Neuron (in vitro differentiated cells): ENCODE results near the gene UNC5B.

ENCODE experiments used
- H2AFZ ChIP-seq: one replicate; pipeline ENCODE4 v1.6.1; 2013; ENCODE audit warnings: low read depth, mild to moderate bottlenecking, inconsistent platforms, low read length, moderate library complexity
- H3K27me3 ChIP-seq: one replicate; pipeline ENCODE4 v1.6.1; 2013; ENCODE audit warnings: low read length; ENCODE audit not compliant: insufficient read depth
- H3K36me3 ChIP-seq: one replicate; pipeline ENCODE4 v1.6.1; 2013; ENCODE audit warnings: low read length; ENCODE audit not compliant: insufficient read depth
- H3K4me1 ChIP-seq: one replicate; pipeline ENCODE4 v1.6.1; 2013; ENCODE audit warnings: low read length; ENCODE audit not compliant: insufficient read depth
- H3K4me3 ChIP-seq: 2 replicates; pipeline ENCODE4 v1.5.1; 2013; ENCODE audit warnings: mild to moderate bottlenecking, low read length, moderate library complexity
- H3K9me3 ChIP-seq: one replicate; pipeline ENCODE4 v1.6.1; 2013; ENCODE audit warnings: low read length

The UNC5B gene

GRCh38 chr10:71300555-71301370 is 88.4 kb downstream of the UNC5B start:
- no peaks in the 10 kb centered on the region for H3K9me3 ChIP-seq
- no peak overlapping the region for H2AFZ ChIP-seq
- no peaks in the 10 kb centered on the region for H3K36me3 ChIP-seq

GRCh38 chr10:71301371-71301916 is 89.1 kb downstream of the UNC5B start:
- Histone ChIP-seq H3K36me3 (no peaks in the 10 kb centered on the region), H3K4me3 (no peak overlapping the region), H2AFZ (no peak overlapping the region), H3K4me1 (no peaks in the 10 kb centered on the region), H3K9me3 (no peaks in the 10 kb centered on the region), H3K27me3 (peaks cover 8% of the 10 kb centered on the region)

More at GRCh38 chr10:71300555-71301370, 88.4 kb downstream of the UNC5B start:
- peaks cover 13% of the 10 kb centered on the region for H3K27me3 ChIP-seq
- H3K4me3 ChIP-seq, result no peak overlapping the region
- no peaks in the 10 kb centered on the region for H3K4me1 ChIP-seq

- H3K4me3 ChIP-seq, result no peak overlapping the region
- H3K36me3 ChIP-seq, result no peaks in the 10 kb centered on the region
- no peak overlapping the region for H2AFZ ChIP-seq
- peaks cover 7% of the 10 kb centered on the region for H3K27me3 ChIP-seq
- H3K4me1 ChIP-seq, result no peaks in the 10 kb centered on the region
- H3K9me3 ChIP-seq, result no peaks in the 10 kb centered on the region
Measured at GRCh38 chr10:71302451-71302850, 90.1 kb downstream of the UNC5B start.

- H3K9me3 ChIP-seq, result no peaks in the 10 kb centered on the region
- H3K4me3 ChIP-seq, result no peak overlapping the region
- H2AFZ ChIP-seq, result no peak overlapping the region
- no peaks in the 10 kb centered on the region for H3K36me3 ChIP-seq
- no peaks in the 10 kb centered on the region for H3K4me1 ChIP-seq
- H3K27me3 ChIP-seq, result peaks cover 7% of the 10 kb centered on the region
Measured at GRCh38 chr10:71302874-71303568, 90.7 kb downstream of the UNC5B start.

GRCh38 chr10:71303569-71303907 is 91.2 kb downstream of the UNC5B start:
- Histone ChIP-seq H3K4me3 (no peak overlapping the region), H3K36me3 (no peaks in the 10 kb centered on the region), H2AFZ (no peak overlapping the region), H3K27me3 (peaks cover 7% of the 10 kb centered on the region), H3K4me1 (no peaks in the 10 kb centered on the region), H3K9me3 (no peaks in the 10 kb centered on the region)

- Histone ChIP-seq H3K4me1 (no peaks in the 10 kb centered on the region), H2AFZ (no peak overlapping the region), H3K4me3 (no peak overlapping the region), H3K36me3 (no peaks in the 10 kb centered on the region), H3K9me3 (no peaks in the 10 kb centered on the region), H3K27me3 (peaks cover 3% of the 10 kb centered on the region)
Measured at GRCh38 chr10:71304914-71305313, 92.5 kb downstream of the UNC5B start.

GRCh38 chr10:71306979-71307378 is 94.6 kb downstream of the UNC5B start:
- no peak overlapping the region for H3K4me3 ChIP-seq
- no peaks in the 10 kb centered on the region for H3K36me3 ChIP-seq
- H2AFZ ChIP-seq, result no peak overlapping the region
- H3K9me3 ChIP-seq, result no peaks in the 10 kb centered on the region
- H3K4me1 ChIP-seq, result no peaks in the 10 kb centered on the region
- peaks cover 2% of the 10 kb centered on the region for H3K27me3 ChIP-seq

- Histone ChIP-seq H3K4me1 (no peaks in the 10 kb centered on the region), H3K9me3 (no peaks in the 10 kb centered on the region), H3K4me3 (no peak overlapping the region), H3K36me3 (no peaks in the 10 kb centered on the region), H2AFZ (no peak overlapping the region), H3K27me3 (peaks cover 2% of the 10 kb centered on the region)
Measured at GRCh38 chr10:71307469-71308085, 95.2 kb downstream of the UNC5B start.

- H3K36me3 ChIP-seq, result no peaks in the 10 kb centered on the region
- H3K9me3 ChIP-seq, result no peaks in the 10 kb centered on the region
Measured at GRCh38 chr10:71308244-71308643, 95.9 kb downstream of the UNC5B start.

GRCh38 chr10:71308985-71309384 is 96.6 kb downstream of the UNC5B start:
- H2AFZ ChIP-seq, result no peak overlapping the region
- no peaks in the 10 kb centered on the region for H3K9me3 ChIP-seq
- peaks cover 2% of the 10 kb centered on the region for H3K27me3 ChIP-seq
- H3K4me3 ChIP-seq, result no peak overlapping the region
- no peaks in the 10 kb centered on the region for H3K36me3 ChIP-seq
- no peaks in the 10 kb centered on the region for H3K4me1 ChIP-seq

More at GRCh38 chr10:71308244-71308643, 95.9 kb downstream of the UNC5B start:
- H3K27me3 ChIP-seq, result peaks cover 2% of the 10 kb centered on the region
- no peaks in the 10 kb centered on the region for H3K4me1 ChIP-seq
- H2AFZ ChIP-seq, result no peak overlapping the region
- no peak overlapping the region for H3K4me3 ChIP-seq

- H3K36me3 ChIP-seq, result no peaks in the 10 kb centered on the region
- no peak overlapping the region for H2AFZ ChIP-seq
- no peak overlapping the region for H3K4me3 ChIP-seq
- H3K27me3 ChIP-seq, result peaks cover 2% of the 10 kb centered on the region
- H3K4me1 ChIP-seq, result no peaks in the 10 kb centered on the region
- no peaks in the 10 kb centered on the region for H3K9me3 ChIP-seq
Measured at GRCh38 chr10:71309919-71310318, 97.5 kb downstream of the UNC5B start.

- Histone ChIP-seq H3K36me3 (no peaks in the 10 kb centered on the region), H3K4me1 (no peaks in the 10 kb centered on the region), H2AFZ (no peak overlapping the region)
Measured at GRCh38 chr10:71312220-71312619, 99.8 kb downstream of the UNC5B start.

More at GRCh38 chr10:71312220-71312619, 99.8 kb downstream of the UNC5B start:
- peaks cover 10% of the 10 kb centered on the region for H3K27me3 ChIP-seq
- no peaks in the 10 kb centered on the region for H3K9me3 ChIP-seq
- H3K4me3 ChIP-seq, result no peak overlapping the region
